Erythroblast (primary cell): Measurements from ENCODE around the gene FMNL3.

Experiments
- GATA1 ChIP-seq: IDR thresholded peaks from 2 replicates; pipeline ENCODE4 v1.6.1; 2011; ENCODE audit warnings: low read depth, mild to moderate bottlenecking, control low read depth, low read length, moderate library complexity
- POLR2A ChIP-seq: IDR thresholded peaks from 2 replicates; pipeline ENCODE4 v1.6.1; 2011; ENCODE audit warnings: mild to moderate bottlenecking, low read length

- TF ChIP-seq POLR2A = no peak
- TF ChIP-seq GATA1 = no peak
Observed at GRCh38 chr12:49612210-49612609, 95.0 kb downstream of the FMNL3 start.
